Measurements from ENCODE around the gene CSMD2.

Gene CSMD2

GRCh38 chr1:33810571-33810970 lies 354.5 kb downstream of the CSMD2 start:
- Histone ChIP-seq H4K20me1 (ENCODE audit: insufficient read depth, low read length) (no peaks in the 10 kb centered on the region), H3K9me2 (replicated peaks; ENCODE audit: insufficient read depth, low read length) (no peaks in the 10 kb centered on the region), H3K36me3 (replicated peaks; ENCODE audit: insufficient read depth, low read length) (no peaks in the 10 kb centered on the region), H3K4me3 (ENCODE audit: low read length) (no peak overlapping the region), H2AFZ (ENCODE audit: low read length) (no peak overlapping the region), H3K9me3 (replicated peaks; ENCODE audit: insufficient read depth, low read length) (no peaks in the 10 kb centered on the region), H3K27ac (ENCODE audit: low read length) (no peak overlapping the region), H3K4me1 (ENCODE audit: low read length) (no peaks in the 10 kb centered on the region), H3K27me3 (replicated peaks; ENCODE audit: insufficient read depth, low read length) (peaks cover 59% of the 10 kb centered on the region), H3F3A (ENCODE audit: insufficient read depth, low read length) (no peaks in the 10 kb centered on the region), H3K79me2 (ENCODE audit: low read length) (no peaks in the 10 kb centered on the region), H3K4me2 (ENCODE audit: low read depth, low read length) (no peak overlapping the region), H3K9ac (ENCODE audit: low read length) (no peak overlapping the region)
- no peak for TF ChIP-seq EZH2 (optimal IDR thresholded peaks at IDR 0.05; ENCODE audit: low read depth, low read length)
- TF ChIP-seq, protein P1, sequence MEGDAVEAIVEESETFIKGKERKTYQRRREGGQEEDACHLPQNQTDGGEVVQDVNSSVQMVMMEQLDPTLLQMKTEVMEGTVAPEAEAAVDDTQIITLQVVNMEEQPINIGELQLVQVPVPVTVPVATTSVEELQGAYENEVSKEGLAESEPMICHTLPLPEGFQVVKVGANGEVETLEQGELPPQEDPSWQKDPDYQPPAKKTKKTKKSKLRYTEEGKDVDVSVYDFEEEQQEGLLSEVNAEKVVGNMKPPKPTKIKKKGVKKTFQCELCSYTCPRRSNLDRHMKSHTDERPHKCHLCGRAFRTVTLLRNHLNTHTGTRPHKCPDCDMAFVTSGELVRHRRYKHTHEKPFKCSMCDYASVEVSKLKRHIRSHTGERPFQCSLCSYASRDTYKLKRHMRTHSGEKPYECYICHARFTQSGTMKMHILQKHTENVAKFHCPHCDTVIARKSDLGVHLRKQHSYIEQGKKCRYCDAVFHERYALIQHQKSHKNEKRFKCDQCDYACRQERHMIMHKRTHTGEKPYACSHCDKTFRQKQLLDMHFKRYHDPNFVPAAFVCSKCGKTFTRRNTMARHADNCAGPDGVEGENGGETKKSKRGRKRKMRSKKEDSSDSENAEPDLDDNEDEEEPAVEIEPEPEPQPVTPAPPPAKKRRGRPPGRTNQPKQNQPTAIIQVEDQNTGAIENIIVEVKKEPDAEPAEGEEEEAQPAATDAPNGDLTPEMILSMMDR (IDR thresholded peaks at IDR 0.05; ENCODE audit: low read length) = no peak
- no peak for TF ChIP-seq EZH2phosphoT487 (IDR thresholded peaks at IDR 0.05; ENCODE audit: low read length)
- no peak for DNase-seq

- H3K9ac ChIP-seq (ENCODE audit: low read length) = no peak overlapping the region
- no peak overlapping the region for H3K4me2 ChIP-seq (ENCODE audit: low read depth, low read length)
- no peaks in the 10 kb centered on the region for H3F3A ChIP-seq (ENCODE audit: insufficient read depth, low read length)
- peaks cover 36% of the 10 kb centered on the region for H3K27me3 ChIP-seq (replicated peaks; ENCODE audit: insufficient read depth, low read length)
- no peaks in the 10 kb centered on the region for H3K9me2 ChIP-seq (replicated peaks; ENCODE audit: insufficient read depth, low read length)
- no peaks in the 10 kb centered on the region for H3K4me1 ChIP-seq (ENCODE audit: low read length)
- H2AFZ ChIP-seq (ENCODE audit: low read length) = no peak overlapping the region
- TF ChIP-seq, protein P1 (IDR thresholded peaks at IDR 0.05; ENCODE audit: low read length) = no peak
- no peak for TF ChIP-seq EZH2 (optimal IDR thresholded peaks at IDR 0.05; ENCODE audit: low read depth, low read length)
- no peak for TF ChIP-seq EZH2phosphoT487 (IDR thresholded peaks at IDR 0.05; ENCODE audit: low read length)
- H3K4me3 ChIP-seq (ENCODE audit: low read length) = no peak overlapping the region
- no peak overlapping the region for H3K27ac ChIP-seq (ENCODE audit: low read length)
- DNase-seq = no peak
- H3K79me2 ChIP-seq (ENCODE audit: low read length) = no peaks in the 10 kb centered on the region
- no peaks in the 10 kb centered on the region for H3K9me3 ChIP-seq (replicated peaks; ENCODE audit: insufficient read depth, low read length)
- no peaks in the 10 kb centered on the region for H4K20me1 ChIP-seq (ENCODE audit: insufficient read depth, low read length)
- no peaks in the 10 kb centered on the region for H3K36me3 ChIP-seq (replicated peaks; ENCODE audit: insufficient read depth, low read length)
Observed at GRCh38 chr1:33805988-33806387, 359.0 kb downstream of the CSMD2 start.

DNA sequence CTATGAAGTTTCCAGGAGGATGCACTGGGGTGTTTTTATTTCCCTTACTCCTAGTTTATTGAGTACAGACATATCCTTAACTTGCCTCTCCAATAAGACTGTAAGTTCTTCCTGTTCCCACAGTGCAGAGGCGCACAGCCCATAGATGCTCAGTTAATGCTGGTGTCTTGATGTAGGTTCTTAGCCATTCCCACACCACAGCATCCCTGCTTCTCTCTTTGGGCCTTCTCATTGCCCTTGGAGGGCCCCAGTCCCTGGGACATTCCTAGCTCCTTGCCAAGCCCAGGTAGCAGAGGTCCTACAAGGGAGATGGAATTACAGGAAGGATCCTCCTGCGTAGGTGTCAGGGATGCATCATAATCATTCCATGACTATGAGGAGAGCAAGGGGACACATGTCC lies 362.8 kb downstream of the CSMD2 start:
- no peak overlapping the region for H3K4me2 ChIP-seq (ENCODE audit: low read depth, low read length)
- no peak overlapping the region for H3K4me3 ChIP-seq (ENCODE audit: low read length)
- no peak overlapping the region for H2AFZ ChIP-seq (ENCODE audit: low read length)
- H3K27me3 ChIP-seq (replicated peaks; ENCODE audit: insufficient read depth, low read length) = peaks cover 15% of the 10 kb centered on the region
- H3F3A ChIP-seq (ENCODE audit: insufficient read depth, low read length) = no peaks in the 10 kb centered on the region
- no peaks in the 10 kb centered on the region for H3K36me3 ChIP-seq (replicated peaks; ENCODE audit: insufficient read depth, low read length)
- no peak for DNase-seq
- no peaks in the 10 kb centered on the region for H3K9me2 ChIP-seq (replicated peaks; ENCODE audit: insufficient read depth, low read length)
- no peaks in the 10 kb centered on the region for H4K20me1 ChIP-seq (ENCODE audit: insufficient read depth, low read length)
- no peaks in the 10 kb centered on the region for H3K79me2 ChIP-seq (ENCODE audit: low read length)
- H3K27ac ChIP-seq (ENCODE audit: low read length) = no peak overlapping the region
- no peaks in the 10 kb centered on the region for H3K9me3 ChIP-seq (replicated peaks; ENCODE audit: insufficient read depth, low read length)
- no peaks in the 10 kb centered on the region for H3K4me1 ChIP-seq (ENCODE audit: low read length)
- TF ChIP-seq, protein P1 (IDR thresholded peaks at IDR 0.05; ENCODE audit: low read length) = no peak
- TF ChIP-seq EZH2 (optimal IDR thresholded peaks at IDR 0.05; ENCODE audit: low read depth, low read length) = no peak
- no peak for TF ChIP-seq EZH2phosphoT487 (IDR thresholded peaks at IDR 0.05; ENCODE audit: low read length)
- H3K9ac ChIP-seq (ENCODE audit: low read length) = no peak overlapping the region

Data from MM.1S (cell line).